OCI-LY7 (cell line): Measurements from ENCODE around the gene SLC39A12.

Source experiments
- EZH2phosphoT487 ChIP-seq: fragments of 200-600 bp; sonication (generic); IDR thresholded peaks from 2 replicates; pipeline ENCODE4 v1.6.1; 2018; ENCODE audit warnings: low read depth, borderline replicate concordance, mild to moderate bottlenecking, mixed run types, antibody characterized with exemption, low read length, moderate library complexity, mixed read lengths
- TF ChIP-seq, protein P1 (sequence below): fragments of 200-600 bp; sonication (generic); conservative IDR thresholded peaks from 2 replicates; pipeline ENCODE4 v1.5.1; 2014; ENCODE audit warnings: mild to moderate bottlenecking, antibody characterized with exemption, low read length, moderate library complexity, mixed read lengths

DNA sequence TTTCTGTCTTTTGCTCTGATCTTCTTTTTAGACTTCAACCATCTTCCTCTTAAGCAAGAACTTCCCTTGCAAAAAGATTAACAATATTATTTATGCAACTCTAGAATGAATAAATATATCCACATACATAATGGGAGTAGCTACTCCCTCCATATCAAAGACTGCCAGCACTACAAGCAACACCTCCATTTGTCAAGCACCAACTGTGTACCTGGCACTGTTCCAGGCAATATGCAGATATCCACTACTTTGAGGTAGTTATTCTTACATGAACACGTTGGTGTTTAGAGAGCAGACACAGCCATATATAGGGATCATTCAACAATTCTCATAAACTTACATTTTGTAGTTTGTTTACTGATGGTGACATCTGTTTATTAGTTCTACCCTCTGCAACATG is 104.9 kb downstream of the SLC39A12 start:
- TF ChIP-seq, protein P1, sequence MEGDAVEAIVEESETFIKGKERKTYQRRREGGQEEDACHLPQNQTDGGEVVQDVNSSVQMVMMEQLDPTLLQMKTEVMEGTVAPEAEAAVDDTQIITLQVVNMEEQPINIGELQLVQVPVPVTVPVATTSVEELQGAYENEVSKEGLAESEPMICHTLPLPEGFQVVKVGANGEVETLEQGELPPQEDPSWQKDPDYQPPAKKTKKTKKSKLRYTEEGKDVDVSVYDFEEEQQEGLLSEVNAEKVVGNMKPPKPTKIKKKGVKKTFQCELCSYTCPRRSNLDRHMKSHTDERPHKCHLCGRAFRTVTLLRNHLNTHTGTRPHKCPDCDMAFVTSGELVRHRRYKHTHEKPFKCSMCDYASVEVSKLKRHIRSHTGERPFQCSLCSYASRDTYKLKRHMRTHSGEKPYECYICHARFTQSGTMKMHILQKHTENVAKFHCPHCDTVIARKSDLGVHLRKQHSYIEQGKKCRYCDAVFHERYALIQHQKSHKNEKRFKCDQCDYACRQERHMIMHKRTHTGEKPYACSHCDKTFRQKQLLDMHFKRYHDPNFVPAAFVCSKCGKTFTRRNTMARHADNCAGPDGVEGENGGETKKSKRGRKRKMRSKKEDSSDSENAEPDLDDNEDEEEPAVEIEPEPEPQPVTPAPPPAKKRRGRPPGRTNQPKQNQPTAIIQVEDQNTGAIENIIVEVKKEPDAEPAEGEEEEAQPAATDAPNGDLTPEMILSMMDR: no peak
- TF ChIP-seq EZH2phosphoT487: no peak
